ENCODE results near the gene EPG5.

GRCh38 chr18:45863469-45863868 lies 103.7 kb downstream of the EPG5 start:
- TF ChIP-seq RAD21 (IDR thresholded peaks at IDR 0.05; ENCODE audit: low read depth) (no peak), CREB1 (IDR thresholded peaks at IDR 0.05; ENCODE audit: low read depth) (no peak), FOXM1 (IDR thresholded peaks at IDR 0.05; ENCODE audit: borderline replicate concordance, low read depth) (no peak), REST (IDR thresholded peaks at IDR 0.05; ENCODE audit: low read depth) (no peak)
